Measurements from ENCODE around the gene CTNNA2.
A peak's percentile ranks its signal among the peaks of the same experiment; 100 is the strongest.

The CTNNA2 gene

DNA sequence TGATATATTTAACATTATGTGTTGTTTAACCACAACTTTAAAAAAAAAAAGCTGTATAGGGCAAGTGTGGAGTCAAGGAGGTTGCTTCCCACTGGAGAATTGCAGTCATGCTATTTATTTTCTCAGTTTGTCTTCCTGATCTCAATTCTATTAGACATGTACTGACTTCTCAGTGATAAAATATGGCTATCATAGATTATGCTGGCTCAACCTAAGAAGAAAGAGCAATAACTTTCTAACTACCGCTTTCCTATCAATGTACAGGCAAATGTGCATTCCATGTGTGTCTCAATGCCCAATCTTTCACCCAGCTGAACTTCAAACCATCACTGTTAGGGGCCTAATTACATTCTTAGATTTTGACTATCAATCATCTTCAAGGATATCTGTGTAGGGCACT, 201.4 kb downstream of the CTNNA2 start:
- no peak for DNase-seq

DNA sequence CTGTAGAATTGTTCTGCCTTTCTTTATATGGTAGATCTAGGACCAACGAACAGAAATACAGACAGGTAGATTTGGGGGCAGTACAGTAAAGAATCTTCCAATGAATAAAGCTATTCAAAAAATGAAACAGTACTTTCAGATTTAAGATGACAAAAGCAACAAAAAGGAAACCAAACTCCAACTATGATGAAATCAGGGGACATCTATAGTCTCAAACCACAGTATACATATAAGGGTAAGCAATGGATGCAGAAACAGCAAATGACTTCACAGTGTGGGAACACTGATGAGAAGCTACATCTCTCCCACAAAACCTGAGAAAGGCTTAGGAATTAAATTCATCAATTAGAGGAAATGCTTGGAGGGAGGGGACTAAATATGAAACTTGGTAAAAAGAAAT, 202.5 kb downstream of the CTNNA2 start:
- no peak for DNase-seq

DNA sequence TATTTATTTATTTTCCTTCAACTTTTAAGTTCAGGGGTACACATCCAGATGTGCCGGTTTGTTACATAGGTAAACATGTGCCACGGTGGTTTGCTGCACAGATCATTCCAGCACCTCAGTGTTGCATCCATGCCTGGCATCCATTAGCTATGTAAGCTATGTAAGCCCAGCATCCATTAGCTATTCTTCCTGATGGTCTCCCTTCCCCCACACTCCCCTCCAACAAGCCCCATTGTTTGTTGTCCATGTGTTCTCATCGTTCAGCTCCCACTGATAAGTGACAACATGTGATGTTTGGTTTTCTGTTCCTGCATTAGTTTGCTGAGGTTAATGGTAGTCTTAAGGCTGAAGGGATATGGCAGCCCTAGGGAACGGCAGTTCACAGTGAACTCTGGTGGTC, 203.4 kb downstream of the CTNNA2 start:
- no peak for DNase-seq

DNA sequence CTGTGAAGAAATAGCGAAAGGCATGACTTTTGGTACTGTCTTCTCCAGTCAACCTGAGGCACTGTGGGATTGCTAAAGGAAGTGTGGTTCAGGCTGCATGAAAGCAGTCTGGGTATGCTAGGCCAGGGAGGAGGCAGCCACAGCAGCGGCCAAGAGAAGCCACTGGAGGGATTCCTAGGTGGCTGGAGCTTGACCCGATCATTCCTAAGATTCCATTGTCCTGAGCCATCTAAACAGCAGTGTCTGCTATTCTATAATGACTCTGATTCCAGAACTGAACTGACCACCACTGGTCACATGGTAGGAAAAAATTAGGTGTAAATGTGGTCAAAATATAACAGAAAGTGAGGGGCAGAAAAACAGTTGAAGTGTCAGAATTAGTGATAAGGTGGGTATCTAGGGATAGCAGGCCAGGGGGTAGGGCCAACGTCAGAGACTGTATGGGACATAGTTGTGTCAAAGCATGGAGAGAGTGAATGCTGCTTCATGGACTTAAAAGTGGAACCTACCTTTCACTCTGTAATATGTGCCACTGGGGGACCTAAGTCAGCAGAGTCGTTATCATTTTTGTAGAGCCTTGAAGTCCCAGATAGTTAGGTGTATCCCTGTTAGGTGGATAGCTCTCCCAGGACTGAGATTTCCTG, 204.6 kb downstream of the CTNNA2 start:
- DNase-seq = no peak

DNA sequence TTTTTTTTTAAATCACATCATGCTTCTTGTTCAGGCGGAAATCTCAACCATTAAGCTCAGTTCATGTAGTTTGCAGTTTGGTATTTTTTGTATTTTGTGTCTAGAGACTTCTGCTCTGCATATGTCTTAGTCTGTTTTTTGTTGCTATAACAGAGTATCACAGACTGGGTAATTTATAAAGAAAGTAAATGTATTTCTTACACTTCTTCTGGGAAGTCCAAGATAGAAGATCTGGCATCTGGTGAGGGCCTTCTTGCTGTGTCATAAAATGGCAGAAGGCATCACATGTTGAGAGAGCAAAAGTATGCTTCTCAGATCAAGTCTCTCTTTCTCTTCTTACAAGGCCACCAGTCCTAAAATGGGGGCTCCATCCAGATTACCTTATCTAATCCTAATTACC, 208.2 kb downstream of the CTNNA2 start:
- no peak for DNase-seq

DNA sequence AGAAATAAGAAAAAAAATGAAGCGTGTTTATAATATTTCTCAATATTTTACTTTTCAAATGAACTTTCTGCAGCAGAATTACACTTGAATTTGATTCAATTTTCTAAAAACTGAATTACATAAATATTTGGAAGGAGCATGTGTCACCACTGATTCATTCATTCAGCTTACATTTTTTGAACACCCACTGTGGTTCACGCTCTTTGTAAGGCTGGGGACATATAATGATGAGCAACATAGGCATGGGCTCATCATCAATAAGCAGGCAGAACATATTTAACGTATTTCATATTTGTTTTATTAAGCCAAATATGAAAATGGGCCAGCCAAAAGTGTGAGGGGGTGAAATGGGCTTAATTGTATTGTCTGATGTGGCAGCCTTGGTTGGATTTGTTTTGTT, 209.1 kb downstream of the CTNNA2 start:
- DNase-seq = no peak

- no peak for DNase-seq
Measured at GRCh38 chr2:79723830-79724229, 211.0 kb downstream of the CTNNA2 start.

GRCh38 chr2:79729532-79729931, 216.7 kb downstream of the CTNNA2 start:
- DNase-seq = no peak

GRCh38 chr2:79734518-79734917, 221.7 kb downstream of the CTNNA2 start:
- DNase-seq = no peak

DNA sequence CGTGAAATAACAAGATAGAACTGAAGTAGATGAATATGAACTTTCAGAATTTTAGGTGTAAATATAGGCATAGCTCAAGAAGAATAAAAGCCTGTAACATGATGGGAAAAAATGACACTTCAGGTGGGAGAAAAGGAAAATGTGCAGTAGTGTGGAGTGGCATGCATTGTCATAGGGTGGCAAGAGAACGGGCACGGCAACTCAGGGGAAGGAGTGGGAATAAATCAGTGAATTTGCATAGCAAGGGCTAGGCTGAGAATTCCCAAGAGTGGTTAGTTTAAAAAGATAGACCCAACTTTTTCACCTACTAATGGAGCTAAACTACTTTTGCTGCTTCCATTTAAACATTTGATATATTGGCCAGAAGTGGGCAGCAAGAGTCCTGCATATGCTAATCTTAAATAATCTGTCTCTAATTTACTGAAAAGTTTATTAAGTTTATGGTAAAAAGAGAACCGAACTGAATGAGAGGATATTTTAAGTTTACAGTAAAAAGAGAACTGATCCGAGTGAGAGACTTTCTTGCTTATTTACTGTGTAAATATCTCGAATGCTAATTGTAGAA, 228.1 kb downstream of the CTNNA2 start:
- DNase-seq = no peak

DNA sequence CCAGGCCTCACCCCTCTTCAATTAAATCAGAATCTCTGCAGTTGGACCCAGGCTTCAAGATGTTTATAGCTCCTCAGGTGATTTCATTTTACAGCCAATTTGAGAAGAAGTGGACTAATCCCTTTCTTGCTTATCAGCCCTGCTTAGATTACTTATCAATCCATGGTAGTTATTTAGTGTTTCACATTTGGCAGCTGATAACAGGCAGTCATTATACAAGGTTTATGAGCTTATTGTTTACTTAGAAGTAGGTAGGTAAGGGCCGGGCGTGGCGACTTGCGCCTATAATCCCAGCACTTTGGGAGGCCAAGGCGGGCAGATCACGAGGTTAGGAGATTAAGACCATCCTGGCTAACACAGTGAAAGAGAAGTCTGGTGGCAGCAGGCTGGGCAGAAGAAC, 237.5 kb downstream of the CTNNA2 start:
- DNase-seq = no peak

DNA sequence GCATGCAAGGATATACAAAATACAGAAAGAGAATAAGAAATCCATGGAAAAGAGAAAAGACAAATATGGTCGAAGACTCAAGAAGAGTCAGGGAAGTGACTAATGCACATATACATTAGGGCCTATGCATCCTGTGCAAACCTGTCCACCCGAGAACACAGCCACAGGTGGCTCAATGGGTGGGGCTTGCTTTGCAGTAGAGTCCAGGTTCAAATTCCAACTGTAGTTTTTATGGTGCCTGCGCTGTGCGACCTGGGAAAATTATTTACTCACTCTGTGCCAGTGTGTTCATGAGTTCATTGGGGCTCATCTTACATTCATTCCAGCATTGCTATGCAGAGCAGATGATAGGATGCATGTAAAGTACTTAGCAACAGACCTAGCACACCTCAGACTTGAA, 244.7 kb downstream of the CTNNA2 start:
- DNase-seq = no peak

- DNase-seq = no peak
Measured at GRCh38 chr2:79758042-79758441, 245.2 kb downstream of the CTNNA2 start.

DNA sequence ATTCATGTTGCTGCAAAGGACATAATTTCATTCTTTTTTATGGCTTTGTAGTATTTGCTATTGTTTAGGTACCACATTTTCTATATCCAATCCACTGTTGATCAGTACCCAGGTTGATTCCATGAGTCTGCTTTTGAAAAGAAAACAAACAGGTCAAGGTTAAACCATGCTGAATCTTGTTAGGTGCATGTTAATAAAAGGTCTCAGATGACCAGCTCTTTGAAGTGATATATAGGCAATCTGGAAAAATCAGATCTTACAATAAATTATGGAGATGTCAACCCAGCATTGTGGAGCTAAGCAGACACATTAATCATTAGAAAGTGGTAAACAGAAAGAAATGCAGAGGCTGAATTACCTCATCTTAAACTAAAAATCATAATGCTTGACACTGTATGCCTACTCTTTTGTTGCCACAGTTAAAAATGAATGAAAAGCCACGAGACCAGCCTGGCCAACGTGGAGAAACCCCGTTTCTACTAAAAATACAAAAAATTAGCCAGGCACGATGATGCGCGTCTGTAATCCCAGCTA, 246.0 kb downstream of the CTNNA2 start:
- no peak for DNase-seq

- no peak for DNase-seq
Measured at GRCh38 chr2:79770926-79771325, 258.1 kb downstream of the CTNNA2 start.

DNA sequence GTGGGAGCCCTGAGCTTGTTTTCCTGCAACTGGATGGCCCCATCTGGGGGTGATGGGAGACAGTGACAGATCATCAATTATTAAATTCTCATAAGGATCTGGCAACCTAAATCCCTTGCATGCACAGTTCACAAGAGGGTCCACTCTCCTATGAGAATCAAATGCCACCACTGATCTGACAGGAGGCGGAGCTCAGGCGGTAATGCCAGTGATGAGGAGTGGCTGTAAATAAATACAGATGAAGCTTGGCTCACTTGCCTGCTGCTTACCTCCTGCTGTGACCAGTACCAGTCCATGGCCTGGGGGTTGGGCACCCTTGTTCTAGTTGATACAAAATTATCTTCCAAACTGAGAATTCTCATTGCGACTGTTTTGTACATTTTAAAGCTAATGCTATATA, 258.6 kb downstream of the CTNNA2 start:
- no peak for DNase-seq

GRCh38 chr2:79774016-79774415, 261.2 kb downstream of the CTNNA2 start:
- no peak for DNase-seq

DNA sequence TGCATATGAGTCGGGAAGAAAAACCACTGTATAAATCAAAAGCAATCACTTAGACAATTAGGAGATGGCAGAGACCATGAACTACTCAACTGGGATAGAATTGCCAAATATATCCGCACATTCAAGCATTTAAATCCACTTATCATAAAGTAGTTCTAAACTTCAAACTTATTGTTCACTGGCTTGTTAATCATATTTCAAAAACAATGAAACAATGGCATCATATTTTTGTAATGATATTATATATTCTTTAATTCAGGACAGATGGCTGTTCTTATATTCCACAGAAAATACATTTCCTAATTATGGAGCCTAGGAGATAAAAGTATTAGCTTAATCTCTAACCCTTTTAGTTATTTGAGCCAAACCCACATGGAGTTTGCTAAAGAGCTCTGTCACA, 263.6 kb downstream of the CTNNA2 start:
- no peak for DNase-seq

DNA sequence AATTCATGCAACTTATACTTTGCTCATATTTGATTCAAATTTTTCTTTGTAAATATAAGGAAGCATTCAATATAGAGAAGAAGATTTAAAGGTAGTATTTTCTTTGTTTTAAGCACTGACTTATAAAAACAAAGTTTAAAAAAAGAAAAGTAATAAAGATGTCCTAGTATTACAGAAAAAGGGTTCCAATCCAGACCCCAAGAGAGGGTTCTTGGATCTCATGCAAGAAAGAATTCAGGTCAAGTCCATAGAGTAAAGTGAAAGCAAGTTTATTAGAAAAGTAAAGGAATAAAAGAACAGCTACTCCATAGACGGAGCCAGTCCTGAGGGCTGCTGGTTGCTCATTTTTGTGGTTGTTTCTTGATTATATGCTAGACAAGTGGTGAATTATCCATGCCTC, 267.9 kb downstream of the CTNNA2 start:
- no peak for DNase-seq

DNA sequence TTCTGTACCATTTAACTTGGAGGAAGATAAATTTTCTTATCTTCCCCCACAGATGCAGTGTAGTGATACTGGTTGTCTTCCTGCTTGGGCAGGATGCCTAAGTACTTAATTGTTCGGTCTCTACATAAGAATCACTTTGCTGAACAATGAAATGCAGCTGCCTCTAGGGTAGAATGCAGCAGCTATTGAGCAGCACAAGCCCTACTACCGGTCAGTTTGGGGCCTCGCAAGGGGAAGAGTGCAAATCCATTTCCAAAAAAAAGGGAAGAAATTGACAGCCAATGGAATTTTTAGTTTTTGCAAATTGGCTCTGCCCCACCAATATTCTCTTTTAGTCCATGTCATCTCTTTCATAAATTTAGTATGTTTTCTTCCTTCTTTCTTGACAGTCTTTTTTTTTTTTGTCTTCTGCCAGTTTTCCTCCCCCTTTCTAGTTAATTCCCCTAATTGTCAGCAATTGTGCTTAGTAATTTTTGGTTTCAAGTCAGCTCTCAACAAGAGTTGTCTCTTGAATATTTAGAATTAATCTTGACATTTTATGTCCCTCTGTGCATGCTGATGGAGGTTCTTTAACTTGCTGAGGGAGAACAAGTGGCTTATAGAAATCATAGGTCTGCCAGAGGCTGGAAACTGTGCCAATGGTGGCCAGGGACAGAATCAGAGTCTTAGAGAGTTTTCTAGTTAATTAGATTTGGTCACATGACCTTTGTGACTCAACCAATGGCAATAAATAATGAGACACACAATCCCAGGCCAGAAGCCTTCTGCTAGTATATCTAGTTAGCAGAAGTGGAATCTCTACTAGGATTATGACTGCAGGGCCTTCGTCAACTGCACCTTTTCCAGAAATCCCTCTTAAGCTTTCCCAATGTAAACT, 270.0 kb downstream of the CTNNA2 start:
- DNase-seq = no peak

DNA sequence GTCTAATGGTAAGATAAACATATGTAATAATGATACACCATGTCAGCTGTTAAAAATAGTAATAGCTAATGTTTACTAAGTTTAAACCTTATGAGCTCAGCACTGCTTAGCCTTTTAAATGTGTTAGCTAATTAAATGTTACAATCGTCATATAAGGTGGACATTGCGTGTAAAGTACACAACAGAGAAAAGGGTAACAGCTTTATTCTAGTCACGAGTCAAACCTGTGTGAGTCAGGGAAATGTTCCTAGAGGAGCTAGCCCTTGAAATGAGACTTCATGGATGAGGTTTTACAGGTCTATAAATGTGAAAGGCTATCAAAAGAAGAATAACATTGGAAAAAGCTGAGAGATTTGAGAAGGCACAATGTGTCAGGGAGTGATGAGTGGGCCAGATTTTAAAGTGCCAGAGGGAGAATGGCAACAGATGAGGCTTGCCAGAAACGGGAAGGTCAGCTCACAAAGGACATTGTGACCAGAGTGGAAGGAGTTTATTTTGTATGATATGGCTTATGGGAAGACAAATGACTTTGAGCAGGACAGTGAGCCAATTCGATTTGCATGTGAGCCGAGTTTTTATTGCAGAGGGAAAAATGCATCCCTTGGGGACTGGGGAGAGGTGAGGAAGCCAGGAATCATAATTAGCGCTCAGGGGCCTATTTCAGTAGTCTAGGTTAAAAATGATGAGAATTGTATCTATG, 276.3 kb downstream of the CTNNA2 start:
- DNase-seq = peak in 1 of 2 experiments; percentile 1

DNA sequence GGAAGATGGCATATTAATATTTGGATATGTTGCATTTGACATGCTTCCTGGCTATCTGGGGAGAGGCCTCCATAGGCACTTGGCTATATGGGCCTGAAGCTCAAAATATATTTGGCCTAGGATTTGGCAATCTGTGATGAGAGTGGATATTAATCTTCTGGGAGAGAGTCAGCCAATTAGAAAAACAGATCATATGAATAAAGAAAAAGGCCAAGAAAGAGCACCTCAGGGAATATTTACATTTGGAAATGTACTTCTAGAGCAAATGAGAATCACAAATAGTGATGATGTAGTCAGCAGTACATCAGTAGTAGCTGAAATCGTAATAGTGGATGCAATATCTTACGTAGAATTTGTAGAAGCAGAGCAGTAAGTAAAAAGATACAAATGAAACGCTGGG, 277.0 kb downstream of the CTNNA2 start:
- DNase-seq = no peak

GRCh38 chr2:79792090-79792489, 279.2 kb downstream of the CTNNA2 start:
- no peak for DNase-seq
